CD8-positive, alpha-beta memory T cell (primary cell): ENCODE measurements around the gene MTA3. TPM values are rescaled to one million over a fixed set of nuclear protein-coding genes. Genes with fewer than 3 reads are reported as not detected.

Experiments
- CTCF ChIA-PET: fragments of 350-600 bp; sonication (Branson Sonifier 250); formaldehyde crosslinking; loops from one replicate; lab custom pipeline; 2021; ENCODE audit warnings: antibody characterized with exemption; lab: Charles Lee
- POLR2A ChIA-PET: fragments of 350-600 bp; sonication (Branson Sonifier 250); formaldehyde crosslinking; loops from one replicate; lab custom pipeline; 2021; ENCODE audit warnings: antibody characterized with exemption; lab: Charles Lee
- DNase-seq, 5 donors: peaks; one replicate each; pipeline versions ENCODE4 v3.0.0 to v3.0.0-alpha.2; 2020 to 2022; ENCODE audit warnings: mixed read lengths in 1 of 5
- H3K27ac ChIP-seq: one replicate; pipeline ENCODE4 v1.7.0; 2013; ENCODE audit warnings: low read depth, mild to moderate bottlenecking, low read length, moderate library complexity
- H3K27me3 ChIP-seq: 2 replicates; pipeline ENCODE4 v1.7.0; 2013; ENCODE audit warnings: low read length, mild to moderate bottlenecking; ENCODE audit not compliant: insufficient read depth, poor library complexity, severe bottlenecking
- H3K36me3 ChIP-seq: 2 replicates; pipeline ENCODE4 v1.7.0; 2013; ENCODE audit warnings: mild to moderate bottlenecking, low read length, moderate library complexity; ENCODE audit not compliant: insufficient read depth
- H3K4me1 ChIP-seq: 2 replicates; pipeline ENCODE4 v1.7.0; 2013; ENCODE audit warnings: mild to moderate bottlenecking, low read length, moderate library complexity; ENCODE audit not compliant: insufficient read depth
- H3K4me3 ChIP-seq: 2 replicates; pipeline ENCODE4 v1.7.0; 2013; ENCODE audit warnings: mild to moderate bottlenecking, low read length
- H3K9me3 ChIP-seq: 2 replicates; pipeline ENCODE4 v1.7.0; 2013; ENCODE audit warnings: mild to moderate bottlenecking, low read length
- H3K27ac Mint-ChIP-seq, 8 donors: one replicate each; pipeline ENCODE4 v1.8.0; 2020 to 2021; ENCODE audit warnings: mixed read lengths in 8 of 8, mild to moderate bottlenecking in 6 of 8, inconsistent platforms in 3 of 8, moderate library complexity in 3 of 8
- H3K27me3 Mint-ChIP-seq, 2 donors: one replicate each; pipeline ENCODE4 v1.8.0; 2020 to 2021; ENCODE audit warnings: mixed read lengths in 2 of 2, mild to moderate bottlenecking in 1 of 2, moderate library complexity in 1 of 2
- H3K36me3 Mint-ChIP-seq, 3 donors: one replicate each; pipeline ENCODE4 v1.8.0; 2020 to 2021; ENCODE audit warnings: mixed read lengths in 3 of 3, inconsistent platforms in 1 of 3, mild to moderate bottlenecking in 1 of 3
- H3K4me1 Mint-ChIP-seq, 3 donors: one replicate each; pipeline ENCODE4 v1.8.0; 2020 to 2021; ENCODE audit warnings: mixed read lengths in 3 of 3, inconsistent platforms in 1 of 3, mild to moderate bottlenecking in 1 of 3
- H3K4me3 Mint-ChIP-seq, 7 donors: one replicate each; pipeline ENCODE4 v1.8.0; 2020 to 2021; ENCODE audit warnings: mixed read lengths in 7 of 7, mild to moderate bottlenecking in 6 of 7, moderate library complexity in 4 of 7, inconsistent platforms in 2 of 7
- H3K9me3 Mint-ChIP-seq, 5 donors: one replicate each; pipeline ENCODE4 v1.8.0; 2020 to 2022; ENCODE audit warnings: mixed read lengths in 5 of 5, mild to moderate bottlenecking in 3 of 5, moderate library complexity in 2 of 5, inconsistent platforms in 1 of 5
- polyA plus RNA-seq: library from polyadenylated mRNA; unstranded; fragments of 300-500 nt; fragmentation: Illumina TruSeq; gene quantifications from one replicate; pipeline ENCODE4 v1.2.3, GENCODE V29; 2021
- total RNA-seq, 2 experiments: library from RNA; stranded (reverse); gene quantifications; one replicate each; pipeline ENCODE4 v1.2.3, GENCODE V29; 2021

MTA3 gene
- total and polyA plus RNA-seq, 3 experiments from 2014 or later: 7.9 to 24.1 (median 20.0) TPM

- Histone ChIP-seq H3K27ac (no peak overlapping the region), H3K4me3 (no peak overlapping the region), H3K9me3 (no peaks in the 10 kb centered on the region), H3K4me1 (no peaks in the 10 kb centered on the region), H3K27me3 (no peaks in the 10 kb centered on the region), H3K36me3 (no peaks in the 10 kb centered on the region)
- Mint-ChIP-seq H3K4me1 (no peaks in the 10 kb centered on the region), H3K4me3 (no peak overlapping the region), H3K36me3 (peaks cover 0 to 5% (median 4%) of the 10 kb centered on the region in 3 donors), H3K27ac (peak overlapping the region in 1 of 8 donors; percentile 54), H3K9me3 (no peaks in the 10 kb centered on the region), H3K27me3 (peaks cover 0 to 3% of the 10 kb centered on the region in 2 donors)
- POLR2A ChIA-PET: no interaction called here
- CTCF ChIA-PET: no interaction called here
- no peak for DNase-seq
Measured at GRCh38 chr2:42764901-42765300, 196.5 kb downstream of the MTA3 start.

- ChIA-PET POLR2A (no interaction called here), CTCF (no interaction called here)
- Histone ChIP-seq H3K9me3 (no peaks in the 10 kb centered on the region), H3K27me3 (no peaks in the 10 kb centered on the region), H3K4me3 (no peak overlapping the region), H3K36me3 (no peaks in the 10 kb centered on the region), H3K27ac (no peak overlapping the region), H3K4me1 (no peaks in the 10 kb centered on the region)
- Mint-ChIP-seq H3K4me1 (no peaks in the 10 kb centered on the region), H3K4me3 (no peak overlapping the region), H3K27me3 (no peaks in the 10 kb centered on the region), H3K9me3 (no peaks in the 10 kb centered on the region), H3K36me3 (peaks cover 0 to 4% (median 3%) of the 10 kb centered on the region in 3 donors), H3K27ac (peak overlapping the region in 2 of 8 donors; percentile 41 to 51)
- DNase-seq: no peak
Measured at GRCh38 chr2:42765686-42766085, 197.3 kb downstream of the MTA3 start.

- Mint-ChIP-seq H3K36me3 (peaks cover 0 to 4% (median 2%) of the 10 kb centered on the region in 3 donors), H3K4me1 (no peaks in the 10 kb centered on the region)
- H3K9me3 ChIP-seq: no peaks in the 10 kb centered on the region
Measured at GRCh38 chr2:42767080-42767898, 198.9 kb downstream of the MTA3 start.

GRCh38 chr2:42767899-42768705 is 199.7 kb downstream of the MTA3 start:
- H3K36me3 Mint-ChIP-seq: peaks cover 0 to 1% (median 0%) of the 10 kb centered on the region in 3 donors
- H3K4me3 Mint-ChIP-seq: no peak overlapping the region
- H3K4me3 ChIP-seq: no peak overlapping the region
- CTCF ChIA-PET: no interaction called here
- POLR2A ChIA-PET: no interaction called here
- no peaks in the 10 kb centered on the region for H3K9me3 ChIP-seq
- H3K27ac ChIP-seq: no peak overlapping the region
- no peaks in the 10 kb centered on the region for H3K9me3 Mint-ChIP-seq
- H3K27me3 ChIP-seq: no peaks in the 10 kb centered on the region
- no peaks in the 10 kb centered on the region for H3K36me3 ChIP-seq
- H3K27me3 Mint-ChIP-seq: no peaks in the 10 kb centered on the region
- no peaks in the 10 kb centered on the region for H3K4me1 ChIP-seq
- DNase-seq: no peak
- peak overlapping the region in 1 of 8 donors; percentile 66 for H3K27ac Mint-ChIP-seq
- H3K4me1 Mint-ChIP-seq: no peaks in the 10 kb centered on the region

More at GRCh38 chr2:42767080-42767898, 198.9 kb downstream of the MTA3 start:
- POLR2A ChIA-PET: no interaction called here
- Mint-ChIP-seq H3K27me3 (no peaks in the 10 kb centered on the region), H3K9me3 (no peaks in the 10 kb centered on the region), H3K4me3 (no peak overlapping the region), H3K27ac (no peak overlapping the region)
- Histone ChIP-seq H3K36me3 (no peaks in the 10 kb centered on the region), H3K27ac (no peak overlapping the region), H3K4me1 (no peaks in the 10 kb centered on the region), H3K27me3 (no peaks in the 10 kb centered on the region), H3K4me3 (no peak overlapping the region)
- CTCF ChIA-PET: no interaction called here
- no peak for DNase-seq

- peak overlapping the region in 4 of 8 donors; percentile 1 to 63 (median 42) for H3K27ac Mint-ChIP-seq
- Histone ChIP-seq H3K27ac (no peak overlapping the region), H3K36me3 (no peaks in the 10 kb centered on the region), H3K4me3 (no peak overlapping the region), H3K9me3 (no peaks in the 10 kb centered on the region), H3K4me1 (no peaks in the 10 kb centered on the region), H3K27me3 (no peaks in the 10 kb centered on the region)
- H3K4me1 Mint-ChIP-seq: no peaks in the 10 kb centered on the region
- no peaks in the 10 kb centered on the region for H3K9me3 Mint-ChIP-seq
- H3K36me3 Mint-ChIP-seq: no peaks in the 10 kb centered on the region
- H3K4me3 Mint-ChIP-seq: no peak overlapping the region
- no peak for DNase-seq
- ChIA-PET CTCF (no interaction called here), POLR2A (no interaction called here)
- H3K27me3 Mint-ChIP-seq: no peaks in the 10 kb centered on the region
Measured at GRCh38 chr2:42768706-42769256, 200.3 kb downstream of the MTA3 start.

GRCh38 chr2:42769583-42770287 is 201.3 kb downstream of the MTA3 start:
- no peaks in the 10 kb centered on the region for H3K9me3 Mint-ChIP-seq
- no peak overlapping the region for H3K4me3 Mint-ChIP-seq
- CTCF ChIA-PET: no interaction called here
- peak overlapping the region in 1 of 8 donors; percentile 3 for H3K27ac Mint-ChIP-seq
- H3K27ac ChIP-seq: no peak overlapping the region
- no peaks in the 10 kb centered on the region for H3K36me3 Mint-ChIP-seq
- no peaks in the 10 kb centered on the region for H3K4me1 Mint-ChIP-seq
- no peaks in the 10 kb centered on the region for H3K4me1 ChIP-seq
- DNase-seq: no peak
- H3K9me3 ChIP-seq: no peaks in the 10 kb centered on the region
- no peaks in the 10 kb centered on the region for H3K36me3 ChIP-seq
- POLR2A ChIA-PET: no interaction called here
- no peak overlapping the region for H3K4me3 ChIP-seq
- H3K27me3 Mint-ChIP-seq: no peaks in the 10 kb centered on the region
- no peaks in the 10 kb centered on the region for H3K27me3 ChIP-seq

GRCh38 chr2:42770288-42771131 is 202.1 kb downstream of the MTA3 start:
- ChIA-PET CTCF (no interaction called here), POLR2A (interaction anchor here (0.7 kb wide), 1 partner anchor 97 kb away, joined by 4 read pairs; no protein-coding TSS in a partner anchor)
- H3K27me3 ChIP-seq: no peaks in the 10 kb centered on the region
- Mint-ChIP-seq H3K36me3 (no peaks in the 10 kb centered on the region), H3K9me3 (no peaks in the 10 kb centered on the region), H3K27me3 (no peaks in the 10 kb centered on the region), H3K4me3 (no peak overlapping the region), H3K4me1 (peaks cover 4 to 5% (median 4%) of the 10 kb centered on the region in 3 donors), H3K27ac (peak overlapping the region in 2 of 8 donors; percentile 80 to 95)
- no peak for DNase-seq
- no peaks in the 10 kb centered on the region for H3K9me3 ChIP-seq
- no peaks in the 10 kb centered on the region for H3K4me1 ChIP-seq
- no peak overlapping the region for H3K27ac ChIP-seq
- H3K36me3 ChIP-seq: no peaks in the 10 kb centered on the region
- no peak overlapping the region for H3K4me3 ChIP-seq
